HG03432 (cell line): Measurements from ENCODE around the gene RHOXF1.
"Not testable (repeated sequence)": the region's sequence is repeated elsewhere in the genome, so short reads cannot be mapped to it uniquely, and the experiment has no call there.

Experiments used
- ATAC-seq: cut with Tn5 transposase; IDR thresholded peaks from one replicate; pipeline ENCODE4 v1.9.1; 2021; ENCODE audit warnings: mild to moderate bottlenecking, moderate library complexity; ENCODE audit not compliant: unreplicated experiment

Gene RHOXF1, protein sequence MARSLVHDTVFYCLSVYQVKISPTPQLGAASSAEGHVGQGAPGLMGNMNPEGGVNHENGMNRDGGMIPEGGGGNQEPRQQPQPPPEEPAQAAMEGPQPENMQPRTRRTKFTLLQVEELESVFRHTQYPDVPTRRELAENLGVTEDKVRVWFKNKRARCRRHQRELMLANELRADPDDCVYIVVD

DNA sequence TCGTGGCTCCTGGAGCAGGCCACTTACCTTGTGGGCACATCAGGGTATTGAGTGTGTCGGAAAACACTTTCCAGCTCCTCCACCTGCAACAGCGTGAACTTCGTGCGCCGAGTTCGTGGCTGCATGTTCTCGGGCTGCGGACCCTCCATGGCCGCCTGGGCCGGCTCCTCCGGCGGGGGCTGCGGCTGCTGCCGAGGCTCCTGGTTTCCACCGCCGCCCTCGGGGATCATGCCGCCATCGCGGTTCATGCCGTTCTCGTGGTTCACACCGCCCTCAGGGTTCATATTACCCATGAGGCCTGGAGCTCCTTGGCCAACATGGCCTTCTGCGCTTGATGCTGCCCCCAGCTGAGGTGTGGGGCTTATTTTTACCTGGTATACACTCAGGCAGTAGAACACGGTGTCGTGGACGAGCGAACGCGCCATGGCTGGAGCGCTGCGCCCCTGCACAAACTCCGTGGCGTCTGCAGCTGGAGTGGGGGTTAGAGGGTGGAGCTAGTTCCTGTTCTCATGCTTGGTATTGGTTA, at the start of gene RHOXF1:
Gene RHOXF1 (minus strand): TSS at position 476 of the 526 bp plus-strand sequence. CDS start 51 bp downstream, at position 425.
- no peak for ATAC-seq

DNA sequence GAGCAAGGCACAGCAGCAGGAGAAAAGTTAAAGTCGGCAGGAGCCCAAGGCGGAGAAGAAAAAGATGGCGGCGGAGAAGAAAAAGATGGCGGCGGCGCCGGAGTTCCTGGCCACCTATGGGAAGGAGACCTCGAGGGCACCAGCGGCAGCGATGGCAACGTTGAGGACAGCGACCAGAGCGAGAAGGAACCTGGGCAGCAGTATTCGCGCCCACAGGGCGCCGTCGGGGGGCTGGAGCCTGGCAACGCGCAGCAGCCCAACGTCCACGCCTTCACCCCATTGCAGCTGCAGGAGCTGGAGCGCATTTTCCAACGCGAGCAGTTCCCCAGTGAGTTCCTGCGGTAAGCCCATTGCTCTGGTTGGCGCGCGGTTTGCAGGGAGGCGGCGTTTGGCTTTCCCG, 43.4 kb upstream of the RHOXF1 start:
- ATAC-seq, result not testable (repeated sequence)

DNA sequence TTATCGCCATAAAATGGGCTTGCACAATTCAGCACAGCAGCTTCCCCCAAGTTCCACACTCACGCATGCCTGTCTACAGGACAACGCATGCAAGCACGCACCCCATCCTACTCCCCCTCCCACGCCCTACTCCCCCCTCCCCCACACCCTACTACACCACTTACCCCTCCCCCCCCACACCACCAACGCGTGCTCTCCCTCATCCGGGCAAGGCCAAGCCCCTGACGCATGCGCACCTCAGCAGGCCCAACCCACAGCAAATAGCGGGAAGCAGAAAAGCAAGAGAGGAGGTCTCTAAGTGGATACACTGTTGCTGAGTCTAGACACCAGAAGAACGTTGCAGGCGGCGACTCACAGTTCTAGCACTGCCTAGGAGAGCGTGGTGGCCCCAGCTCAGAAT, 42.6 kb upstream of the RHOXF1 start, which contains the start of gene RHOXF2:
Gene RHOXF2 (plus strand): TSS at position 301 of the 400 bp plus-strand sequence. CDS start 138 bp downstream, outside the sequence.
- not testable (repeated sequence) for ATAC-seq

DNA sequence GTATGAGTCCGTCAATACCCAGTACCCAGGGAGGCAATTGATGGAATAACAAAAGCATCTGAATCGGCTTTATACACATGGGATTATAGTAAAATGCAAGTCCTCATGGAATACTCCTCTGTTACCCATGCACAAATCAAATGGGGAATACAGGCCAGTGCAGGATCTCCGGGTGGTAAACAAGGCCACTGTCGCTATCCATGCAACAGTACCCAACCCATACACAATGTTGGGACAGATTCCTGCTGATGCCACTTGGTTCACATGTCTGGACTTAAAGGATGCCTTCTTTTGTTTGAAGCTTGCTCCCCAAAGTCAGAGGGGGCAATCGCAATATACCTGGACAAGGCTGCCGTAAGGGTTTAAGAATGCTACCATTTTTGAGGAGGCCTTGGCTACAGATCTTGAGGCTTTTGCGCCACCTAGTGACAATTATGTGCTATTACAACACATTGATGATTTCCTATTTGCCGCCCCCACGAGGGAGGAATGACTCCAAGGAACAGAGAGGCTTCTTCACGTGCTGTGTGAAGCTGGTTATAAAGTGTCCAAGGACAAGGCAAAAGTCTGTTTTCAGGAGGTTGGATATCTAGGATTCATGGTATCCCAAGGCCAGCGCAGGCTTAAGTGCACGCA, 34.5 kb upstream of the RHOXF1 start:
- ATAC-seq, result not testable (repeated sequence)

DNA sequence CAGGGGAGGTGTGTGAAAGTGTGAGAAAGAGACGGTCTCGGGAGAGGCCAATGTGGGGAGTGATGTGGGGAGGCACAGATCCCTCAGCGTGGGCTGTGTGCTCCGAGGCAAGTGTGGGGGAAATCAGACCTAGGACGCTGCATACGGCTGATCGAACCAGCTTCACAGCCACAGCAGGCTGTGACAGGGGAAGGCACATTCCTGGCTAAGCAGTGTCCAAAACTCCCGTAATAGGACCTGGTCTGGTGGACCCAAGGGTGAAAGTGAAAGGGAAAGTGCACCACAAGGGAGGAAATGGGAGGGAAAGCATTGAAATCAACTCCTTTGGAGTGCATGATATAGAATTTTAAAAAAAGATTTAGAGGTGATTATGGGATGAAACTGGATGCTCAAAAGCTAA, 31.8 kb upstream of the RHOXF1 start:
- no peak for ATAC-seq

DNA sequence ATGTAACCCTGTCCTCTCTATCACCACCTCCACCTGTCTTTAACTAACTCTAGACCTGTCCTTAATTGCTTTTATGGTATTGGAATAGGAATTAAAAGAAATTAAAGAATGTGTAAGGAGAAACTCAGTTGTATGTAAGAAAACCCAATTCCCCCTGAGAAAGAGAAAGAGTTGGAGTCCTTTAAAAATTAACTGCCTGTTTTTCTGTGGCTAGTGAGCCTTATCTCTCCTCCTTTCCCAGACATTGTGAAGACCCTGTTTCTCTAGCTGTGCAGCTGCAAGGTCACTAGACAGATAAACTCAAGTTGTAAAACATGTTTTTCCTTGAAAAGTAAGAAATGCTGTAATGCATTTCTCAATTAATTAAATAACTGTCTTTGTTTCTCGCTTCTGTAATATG, 30.6 kb upstream of the RHOXF1 start:
- ATAC-seq, result not testable (repeated sequence)

DNA sequence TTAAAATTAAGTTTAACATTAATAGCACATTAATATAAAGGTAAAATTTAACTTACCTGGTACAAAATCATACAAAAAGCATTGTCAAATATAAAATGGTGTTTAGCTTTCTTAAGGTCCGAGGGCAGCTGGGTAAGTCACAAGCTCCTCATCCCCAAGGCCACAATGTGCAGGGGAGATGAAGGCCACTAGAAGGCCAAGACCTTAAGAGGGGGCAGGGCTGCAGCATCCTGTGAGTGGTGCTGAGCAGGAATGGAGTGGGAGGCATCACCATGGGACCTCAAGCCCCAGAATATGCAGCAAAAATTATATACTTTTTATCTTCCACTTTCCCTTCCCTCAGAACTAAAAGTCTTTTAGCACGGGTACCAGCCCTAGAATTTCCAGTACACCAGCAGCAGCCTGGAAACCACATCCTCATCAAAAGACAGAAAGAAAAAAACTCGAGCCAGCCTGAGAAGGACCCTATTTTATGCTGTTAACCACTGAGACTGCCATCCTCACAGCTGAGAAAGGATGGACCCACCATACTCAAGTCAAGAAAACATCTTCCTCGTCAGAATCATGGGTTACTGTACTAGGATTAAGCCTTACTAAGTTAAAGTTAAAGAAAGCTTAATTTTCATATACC, 29.7 kb upstream of the RHOXF1 start:
- no peak for ATAC-seq

DNA sequence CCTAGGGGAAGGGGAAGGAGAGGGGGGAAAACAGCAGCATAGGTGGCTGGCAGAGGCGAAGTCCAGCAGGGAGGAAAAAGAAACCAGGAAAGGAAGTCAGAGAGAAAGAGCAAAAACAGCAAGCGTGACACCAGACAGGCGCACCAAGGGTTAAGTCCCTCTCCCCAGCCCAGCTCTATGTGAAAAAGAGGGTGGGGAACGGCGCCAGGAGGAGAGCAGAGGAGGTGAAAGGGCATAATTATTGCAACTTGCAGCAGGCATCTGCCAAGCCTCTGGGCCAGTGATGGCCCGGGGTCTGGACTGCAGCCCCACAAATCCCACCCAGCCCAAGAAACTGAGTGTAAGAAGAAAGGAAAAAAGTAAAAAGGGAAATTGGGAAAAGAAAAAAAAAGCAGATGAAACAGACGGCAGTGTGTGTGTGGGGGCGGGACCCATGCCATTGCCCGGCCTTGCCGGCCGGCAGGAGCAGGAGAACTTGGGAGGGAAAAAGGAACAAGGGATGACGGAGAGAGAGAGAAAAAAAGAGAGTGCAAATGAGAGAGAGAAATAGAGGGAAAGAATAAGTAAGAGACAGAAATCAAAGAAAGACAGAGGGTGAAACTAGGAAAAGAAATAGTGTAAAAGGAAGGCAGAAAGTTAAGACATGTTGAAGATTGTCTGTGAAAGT, 28.6 kb upstream of the RHOXF1 start:
- no peak for ATAC-seq

DNA sequence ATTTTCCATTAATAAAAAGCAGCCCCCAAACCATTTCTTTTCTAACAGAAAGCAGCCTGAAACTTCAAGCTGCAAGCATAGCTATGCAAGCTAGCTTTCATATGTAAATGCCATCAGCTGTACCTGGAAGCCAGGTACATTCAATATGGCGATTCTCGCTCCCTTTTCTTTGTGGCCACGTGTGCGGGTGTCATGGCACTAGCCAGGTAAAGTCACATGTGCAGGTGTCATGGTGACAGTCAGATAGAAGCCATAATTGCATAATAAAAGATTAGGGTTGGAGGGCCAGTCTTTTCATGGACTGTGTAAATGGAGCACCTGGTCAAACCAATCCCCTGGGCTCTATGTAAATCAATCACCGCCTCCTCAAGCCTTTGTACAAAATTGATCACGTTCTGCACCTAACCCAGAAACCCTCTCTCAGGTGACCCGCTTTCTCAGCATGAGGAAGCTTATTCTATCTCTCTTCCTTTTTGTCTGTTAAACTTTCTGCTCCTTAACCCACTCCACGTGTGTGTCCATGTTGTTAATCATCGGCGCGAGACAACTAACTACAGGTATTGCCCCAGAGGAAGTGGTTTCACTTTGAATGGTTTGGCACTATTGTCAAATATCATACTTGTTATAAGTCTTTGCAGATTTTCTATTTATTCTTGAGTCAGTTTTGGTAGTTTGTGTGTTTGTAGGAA, 24.7 kb upstream of the RHOXF1 start:
- ATAC-seq, result no peak

DNA sequence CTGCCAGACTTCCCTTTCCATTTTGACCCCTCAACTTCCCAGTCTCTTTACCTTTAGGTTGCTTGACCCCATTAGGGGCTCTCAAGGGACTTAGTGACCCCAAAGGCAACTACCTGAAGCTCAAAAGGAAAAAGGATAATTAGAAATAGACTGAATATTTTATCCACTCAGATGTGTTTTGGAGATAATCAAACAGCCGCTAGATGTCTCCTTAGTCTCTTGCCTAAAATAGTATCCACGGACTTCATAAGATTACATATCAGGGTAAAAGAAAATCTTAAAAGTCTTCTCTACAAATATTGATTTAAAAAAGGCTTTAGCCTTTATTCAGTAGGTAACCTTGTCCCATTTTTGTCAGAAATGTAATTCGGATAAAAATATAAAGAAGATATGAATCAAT, 21.7 kb upstream of the RHOXF1 start:
- ATAC-seq, result no peak

DNA sequence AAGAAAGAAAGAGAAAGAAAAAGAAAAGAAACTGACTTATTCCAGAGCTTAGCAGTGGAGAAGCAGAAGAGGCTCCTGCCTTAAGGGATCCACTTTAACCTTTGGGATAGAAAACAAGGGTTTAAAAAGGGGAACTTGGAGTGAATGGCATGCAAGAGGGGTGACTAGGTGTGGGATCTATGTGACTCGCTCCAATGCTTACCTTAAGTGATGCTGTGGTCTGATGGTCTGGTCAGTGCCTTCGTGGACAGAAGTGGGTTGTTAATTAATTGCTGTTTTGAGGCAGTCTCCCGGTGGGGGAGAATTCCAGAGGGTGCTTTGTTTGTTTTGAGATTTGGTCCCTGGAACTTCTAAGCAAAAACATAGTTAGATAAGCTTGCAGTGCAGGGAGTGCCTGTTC, 21.1 kb upstream of the RHOXF1 start:
- no peak for ATAC-seq

DNA sequence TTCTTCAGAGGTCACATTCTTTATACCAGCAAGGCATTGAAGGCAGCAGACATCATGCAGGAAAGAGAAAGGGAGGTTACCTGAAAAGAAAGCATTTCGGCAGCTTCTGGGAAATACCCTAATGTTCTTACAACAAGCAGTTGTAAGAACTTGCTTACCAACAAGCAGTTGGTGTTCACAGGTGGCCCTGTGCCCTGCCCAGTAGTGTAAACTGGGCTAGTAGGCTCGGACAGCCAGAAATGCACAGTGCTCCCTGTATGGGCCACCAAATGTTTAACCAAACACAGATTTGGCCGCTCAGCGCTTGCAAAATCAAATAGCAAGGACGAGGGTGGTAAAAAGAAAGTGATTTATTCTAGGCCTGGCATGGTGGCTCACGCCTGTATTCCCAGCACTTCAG, 20.4 kb upstream of the RHOXF1 start:
- no peak for ATAC-seq

DNA sequence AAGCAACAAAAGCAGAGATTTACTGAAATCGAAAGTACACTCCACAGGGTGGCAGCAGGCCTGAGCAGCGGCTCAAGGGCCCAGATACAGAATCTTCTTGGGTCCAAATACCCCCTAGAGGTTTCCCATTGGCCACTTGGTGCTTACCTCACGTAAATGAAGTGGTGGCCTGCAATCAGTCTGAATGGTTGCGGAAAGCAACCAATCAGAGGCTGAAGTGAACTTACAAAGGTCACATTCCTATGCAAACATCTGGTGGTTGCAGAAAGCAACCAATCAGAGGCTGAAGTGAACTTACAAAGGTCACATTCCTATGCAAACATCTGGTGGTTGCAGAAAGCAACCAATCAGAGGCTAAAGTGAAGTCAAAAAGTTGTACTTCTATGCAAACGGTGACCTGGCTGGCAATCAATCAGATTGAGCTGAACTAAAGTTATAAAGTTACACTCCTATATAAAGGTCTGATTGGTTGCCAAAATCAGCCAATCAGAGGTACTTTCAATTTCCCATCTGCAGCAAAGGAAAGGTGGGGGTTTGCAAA, 12.7 kb upstream of the RHOXF1 start:
- ATAC-seq, result not testable (repeated sequence)

DNA sequence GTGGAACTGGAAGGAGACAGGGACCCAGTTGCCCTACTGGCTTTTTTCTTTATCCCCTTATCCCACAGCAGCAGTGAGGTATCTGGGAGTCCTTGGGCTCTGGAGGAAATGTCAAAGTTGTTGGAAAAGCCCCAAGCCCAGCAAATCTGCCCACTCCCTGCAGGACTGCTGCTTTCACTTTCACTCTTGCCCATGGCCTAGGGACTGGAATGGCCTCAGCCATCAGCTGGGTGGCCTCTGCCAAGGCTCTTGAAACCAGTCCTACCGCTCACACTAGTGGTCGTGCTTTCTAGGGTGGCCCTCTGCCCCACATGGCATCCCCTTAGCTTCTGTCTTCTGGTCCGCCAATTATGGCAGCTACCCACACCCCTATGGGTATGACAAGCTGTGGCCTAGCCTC, 9.7 kb upstream of the RHOXF1 start:
- ATAC-seq, result no peak

DNA sequence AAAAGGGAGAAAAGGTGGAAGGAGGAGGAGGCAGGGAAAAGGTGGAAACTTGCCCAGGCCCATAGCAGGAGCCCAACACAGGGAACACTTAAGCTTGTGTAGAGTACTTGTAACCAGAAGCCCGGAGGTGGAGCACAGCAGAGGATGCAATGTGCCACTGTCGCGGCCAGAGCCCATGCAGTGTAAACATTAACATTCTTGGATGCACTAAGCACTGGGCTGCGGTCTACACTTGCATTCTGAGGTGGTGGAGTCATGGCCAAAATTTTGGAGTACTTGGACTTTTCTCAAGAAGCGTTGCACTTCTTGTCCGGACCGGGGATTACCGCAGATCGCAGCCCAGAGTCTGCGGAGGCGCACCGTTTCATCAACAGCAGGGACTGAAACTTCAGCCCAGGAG, 4.5 kb upstream of the RHOXF1 start:
- no peak for ATAC-seq

DNA sequence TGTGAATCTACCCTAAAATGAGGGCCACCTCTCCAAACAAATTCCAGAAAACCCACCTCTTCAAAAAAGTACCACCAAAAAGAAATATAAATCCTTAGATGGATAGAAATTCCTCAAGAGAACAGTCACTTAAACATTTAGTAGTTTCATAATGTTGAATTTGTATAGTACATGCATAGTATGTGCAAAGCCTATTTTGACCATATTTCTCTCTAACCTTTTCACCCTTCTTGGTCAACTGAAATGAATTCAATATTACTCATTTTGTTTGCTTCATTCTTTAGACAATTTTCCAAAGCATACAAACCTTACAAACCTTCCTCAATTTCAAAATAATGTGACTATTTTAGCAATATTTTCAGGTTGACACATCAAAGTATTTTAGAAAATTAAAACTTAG, 4.1 kb downstream of the RHOXF1 start:
- no peak for ATAC-seq

DNA sequence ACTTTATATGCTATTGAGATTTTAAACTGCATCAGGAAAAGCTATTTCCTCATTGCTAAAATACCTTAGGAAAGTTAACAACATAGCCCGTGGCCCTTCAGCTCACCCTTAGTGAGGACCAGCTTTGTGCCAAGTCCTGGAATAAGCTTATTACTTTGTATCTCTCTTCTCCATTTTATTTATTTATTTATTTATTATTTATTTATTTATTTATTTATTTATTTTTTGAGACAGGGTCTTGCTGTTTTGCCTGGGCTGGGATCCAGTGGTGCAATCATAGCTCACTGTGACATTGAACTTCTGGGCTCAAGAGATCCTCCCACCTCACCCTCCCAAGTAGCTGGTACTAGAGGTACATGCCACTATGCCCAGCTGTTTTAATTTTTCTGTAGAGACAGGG, 6.3 kb downstream of the RHOXF1 start:
- no peak for ATAC-seq

DNA sequence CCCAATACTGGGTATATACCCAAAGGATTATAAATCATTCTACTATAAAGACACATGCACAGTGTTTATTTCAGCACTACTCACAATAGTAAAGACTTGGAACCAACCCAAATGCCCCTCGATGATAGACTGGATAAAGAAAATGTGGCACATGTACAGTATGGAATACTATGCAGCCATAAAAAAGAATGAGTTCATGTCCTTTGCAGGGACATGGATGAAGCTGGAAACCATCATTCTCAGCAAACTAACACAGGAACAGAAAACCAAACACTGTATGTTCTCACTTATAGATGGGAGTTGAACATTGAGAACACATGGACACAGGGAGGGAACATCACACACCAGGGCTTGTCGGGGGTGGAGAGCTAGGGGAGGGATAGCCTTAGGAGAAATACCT, 11.0 kb downstream of the RHOXF1 start:
- ATAC-seq, result not testable (repeated sequence)

DNA sequence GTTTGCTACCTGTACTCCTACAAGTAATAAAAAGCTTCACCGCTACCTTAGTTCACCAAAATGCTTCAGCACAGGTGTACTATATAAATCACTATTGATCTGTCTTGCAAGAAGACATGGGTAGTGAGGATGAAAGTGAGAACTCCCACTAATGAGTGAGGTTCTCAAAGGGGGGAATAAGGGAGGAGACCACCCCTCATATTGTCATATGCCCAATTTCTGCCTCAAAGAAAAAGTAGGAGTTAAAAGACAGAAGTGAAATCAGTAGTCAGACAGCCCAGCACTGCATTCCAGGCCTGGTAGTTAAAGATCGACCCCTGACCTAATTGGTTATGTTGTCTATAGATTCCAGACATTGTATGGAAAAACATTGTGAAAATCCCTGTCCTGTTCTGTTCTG, 14.7 kb downstream of the RHOXF1 start:
- not testable (repeated sequence) for ATAC-seq

DNA sequence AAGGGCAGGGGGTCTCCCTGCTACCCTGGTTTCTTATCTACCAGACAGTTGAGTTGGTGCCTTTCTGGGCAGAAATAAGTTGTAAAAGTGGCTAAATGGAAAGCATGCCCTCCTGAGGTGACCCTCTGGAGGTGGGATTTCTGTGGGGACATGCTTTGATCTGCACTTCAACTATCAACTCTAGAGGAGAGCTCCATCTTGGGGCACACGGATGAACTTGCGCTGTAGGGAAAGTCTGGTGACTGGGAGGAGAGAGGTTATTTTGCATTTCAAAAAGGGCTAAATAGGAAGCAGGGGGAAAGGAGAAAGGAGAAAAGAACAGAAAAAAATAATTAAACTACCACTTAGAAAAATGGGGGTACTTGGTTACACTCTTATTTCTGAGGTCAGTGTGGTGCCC, 25.5 kb downstream of the RHOXF1 start:
- no peak for ATAC-seq
